Suprapubic skin (tissue), 4 donors: ENCODE data around the gene GATA6. TPM values are rescaled to one million over a fixed set of nuclear protein-coding genes. Genes with fewer than 3 reads are reported as not detected.

Source experiments
- DNase-seq, 2 donors: peaks; one replicate each; pipeline ENCODE4 v3.0.0-alpha.2; 2019; ENCODE audit warnings: low spot score in 2 of 2
- H3K27ac ChIP-seq: fragments of 200-600 bp; sonication (generic); one replicate; pipeline ENCODE4 v1.5.1; 2019
- H3K27me3 ChIP-seq: fragments of 200-600 bp; sonication (generic); one replicate; pipeline ENCODE4 v1.5.1; 2019
- H3K36me3 ChIP-seq: fragments of 200-600 bp; sonication (generic); one replicate; pipeline ENCODE4 v1.5.1; 2019
- H3K4me1 ChIP-seq: fragments of 200-600 bp; sonication (generic); one replicate; pipeline ENCODE4 v1.5.1; 2019
- H3K4me3 ChIP-seq: fragments of 200-600 bp; sonication (generic); one replicate; pipeline ENCODE4 v1.5.1; 2019; ENCODE audit warnings: mild to moderate bottlenecking
- H3K9me3 ChIP-seq: fragments of 200-600 bp; sonication (generic); one replicate; pipeline ENCODE4 v1.5.1; 2019
- EP300 ChIP-seq: sonication (generic); formaldehyde crosslinking; IDR thresholded peaks from one replicate; pipeline ENCODE4 v1.6.1; 2017; ENCODE audit warnings: antibody characterized with exemption
- POLR2A ChIP-seq, 2 donors: fragments of 450-650 bp; IDR thresholded peaks; one replicate each; pipeline ENCODE4 v1.6.1; 2017; ENCODE audit warnings: antibody characterized with exemption in 2 of 2, mild to moderate bottlenecking in 2 of 2, moderate library complexity in 2 of 2
- POLR2AphosphoS5 ChIP-seq, 3 donors: sonication (generic); formaldehyde crosslinking; IDR thresholded peaks; one replicate each; pipeline ENCODE4 v1.6.1; 2017; ENCODE audit warnings: antibody characterized with exemption in 3 of 3
- WGBS: methylation state at CpG from one replicate; pipeline ENCODE4 v1.1.5; 2018; 5-methylcytosine and 5-hydroxymethylcytosine counted together
- total RNA-seq, 4 donors: library from RNA; depleted of rRNA; stranded (reverse); fragments of >200 nt; gene quantifications; one replicate each; pipeline ENCODE4 v1.1.0, GENCODE V29; 2016
- TF ChIP-seq, protein P1 (sequence below), 2 donors: fragments of 200-600 bp in 1 of 2; fragments of 450-650 bp in 1 of 2; sonication (generic) in 1 of 2; IDR thresholded peaks; one replicate each; pipeline ENCODE4 v1.5.1; 2016 to 2019; ENCODE audit warnings: antibody characterized with exemption in 2 of 2, mild to moderate bottlenecking in 1 of 2, moderate library complexity in 1 of 2

Gene GATA6
- total RNA-seq, 4 donors from 2014 or later = 2.1 to 3.4 (median 2.6) TPM

DNA sequence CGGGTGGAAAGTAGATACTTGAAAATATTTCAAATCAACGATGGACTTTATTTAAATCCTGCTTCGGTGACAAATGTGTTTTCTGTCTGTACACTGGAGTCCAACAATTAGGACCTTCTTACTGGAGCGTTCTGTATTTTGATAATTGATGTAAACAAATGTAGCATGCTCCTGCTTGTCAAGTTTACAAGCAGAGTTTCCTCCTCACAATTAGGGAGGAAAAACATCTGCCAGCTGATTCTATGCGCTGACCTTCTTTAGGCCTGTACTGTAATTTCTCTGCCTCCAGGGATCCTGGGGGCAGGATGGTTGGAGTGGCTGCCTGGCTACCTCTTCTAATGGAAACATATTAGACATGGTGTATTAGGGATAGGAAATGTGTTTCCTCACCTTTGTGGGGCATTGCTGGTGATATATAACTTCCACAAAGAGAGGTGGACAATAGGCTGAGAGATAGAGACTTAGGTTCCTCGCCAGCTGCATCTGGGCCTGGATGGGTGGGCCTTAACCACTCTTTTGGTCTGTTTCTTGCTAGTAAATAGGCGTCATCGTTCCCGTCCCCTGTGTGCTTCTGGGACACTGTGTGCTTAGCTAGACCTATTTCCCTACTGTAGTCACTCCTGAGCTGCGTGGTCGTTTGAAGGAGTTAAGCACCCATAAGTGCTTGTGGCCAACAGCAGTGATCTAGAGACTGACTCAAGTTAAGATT is 19.3 kb downstream of the GATA6 start:
- Histone ChIP-seq H3K9me3 (no peaks in the 10 kb centered on the region), H3K36me3 (peaks cover 4% of the 10 kb centered on the region), H3K27me3 (peaks cover 23% of the 10 kb centered on the region), H3K4me3 (no peak overlapping the region), H3K27ac (no peak overlapping the region), H3K4me1 (no peaks in the 10 kb centered on the region)
- 87% methylated on average over 11 of the region's 11 CpGs for WGBS
- no peak for DNase-seq
- TF ChIP-seq POLR2A (IDR thresholded peaks at IDR 0.05) = no peak
- no peak for TF ChIP-seq POLR2AphosphoS5 (IDR thresholded peaks at IDR 0.05)
- no peak for TF ChIP-seq EP300
- TF ChIP-seq, protein P1, sequence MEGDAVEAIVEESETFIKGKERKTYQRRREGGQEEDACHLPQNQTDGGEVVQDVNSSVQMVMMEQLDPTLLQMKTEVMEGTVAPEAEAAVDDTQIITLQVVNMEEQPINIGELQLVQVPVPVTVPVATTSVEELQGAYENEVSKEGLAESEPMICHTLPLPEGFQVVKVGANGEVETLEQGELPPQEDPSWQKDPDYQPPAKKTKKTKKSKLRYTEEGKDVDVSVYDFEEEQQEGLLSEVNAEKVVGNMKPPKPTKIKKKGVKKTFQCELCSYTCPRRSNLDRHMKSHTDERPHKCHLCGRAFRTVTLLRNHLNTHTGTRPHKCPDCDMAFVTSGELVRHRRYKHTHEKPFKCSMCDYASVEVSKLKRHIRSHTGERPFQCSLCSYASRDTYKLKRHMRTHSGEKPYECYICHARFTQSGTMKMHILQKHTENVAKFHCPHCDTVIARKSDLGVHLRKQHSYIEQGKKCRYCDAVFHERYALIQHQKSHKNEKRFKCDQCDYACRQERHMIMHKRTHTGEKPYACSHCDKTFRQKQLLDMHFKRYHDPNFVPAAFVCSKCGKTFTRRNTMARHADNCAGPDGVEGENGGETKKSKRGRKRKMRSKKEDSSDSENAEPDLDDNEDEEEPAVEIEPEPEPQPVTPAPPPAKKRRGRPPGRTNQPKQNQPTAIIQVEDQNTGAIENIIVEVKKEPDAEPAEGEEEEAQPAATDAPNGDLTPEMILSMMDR (IDR thresholded peaks at IDR 0.05) = no peak

DNA sequence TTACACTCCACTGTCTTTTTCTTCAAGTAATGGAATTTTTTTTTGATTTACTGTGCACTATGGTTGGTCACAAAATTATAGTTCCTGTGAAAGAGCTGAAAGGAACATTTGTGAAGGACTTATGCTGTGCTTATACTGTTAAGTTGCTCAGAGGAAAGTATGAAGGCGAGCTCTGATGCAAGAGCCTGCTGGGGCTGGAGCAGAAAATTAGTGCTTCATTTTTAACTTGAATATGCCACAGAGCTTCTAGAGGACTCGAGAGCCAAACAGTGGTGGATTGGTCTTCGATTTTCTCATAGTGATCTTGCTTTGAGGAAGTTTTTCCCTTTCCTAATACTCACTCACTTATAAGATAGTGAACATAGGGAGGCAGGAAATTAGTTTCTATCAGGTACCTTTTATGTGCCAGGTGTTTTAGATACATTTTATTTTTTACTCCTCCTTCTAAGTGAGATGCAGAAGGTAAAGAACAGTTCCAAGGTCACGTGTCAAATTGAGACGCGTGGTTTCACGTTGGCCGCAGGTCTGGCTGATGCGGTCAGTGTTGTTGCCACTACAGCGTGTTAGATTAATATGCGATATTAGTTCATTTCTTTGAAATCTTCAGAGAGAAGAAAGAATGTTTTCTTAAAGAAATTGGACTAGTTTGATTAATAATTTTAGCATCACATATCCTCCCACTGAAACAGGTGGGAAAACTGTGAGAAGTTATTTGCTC is 20.2 kb downstream of the GATA6 start:
- Histone ChIP-seq H3K4me1 (no peaks in the 10 kb centered on the region), H3K9me3 (no peaks in the 10 kb centered on the region), H3K36me3 (peaks cover 4% of the 10 kb centered on the region), H3K27me3 (peaks cover 22% of the 10 kb centered on the region), H3K4me3 (no peak overlapping the region), H3K27ac (no peak overlapping the region)
- no peak for TF ChIP-seq POLR2AphosphoS5 (IDR thresholded peaks at IDR 0.05)
- TF ChIP-seq EP300 = no peak
- no peak for TF ChIP-seq POLR2A (IDR thresholded peaks at IDR 0.05)
- TF ChIP-seq, protein P1 (IDR thresholded peaks at IDR 0.05) = no peak
- no peak for DNase-seq
- 95% methylated on average over 11 of the region's 11 CpGs for WGBS

DNA sequence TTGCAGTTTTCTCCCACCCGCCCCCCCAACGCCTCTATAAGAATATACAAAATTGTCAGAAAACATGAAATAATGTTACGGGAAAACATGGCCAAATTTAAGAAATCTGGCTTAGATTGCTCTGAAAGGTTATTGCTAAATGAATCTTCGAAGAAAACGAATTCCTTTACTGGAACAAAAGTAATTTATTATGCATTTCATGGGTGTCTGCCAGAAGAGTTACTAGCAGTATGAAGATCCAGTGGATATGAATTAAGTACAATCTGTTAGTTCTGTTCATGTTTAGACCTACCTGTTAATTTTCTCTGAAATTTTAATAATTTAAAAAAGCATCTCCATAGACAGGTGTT is 21.9 kb downstream of the GATA6 start:
- no peak for TF ChIP-seq POLR2A (IDR thresholded peaks at IDR 0.05)
- no peak for TF ChIP-seq POLR2AphosphoS5 (IDR thresholded peaks at IDR 0.05)
- TF ChIP-seq, protein P1 (IDR thresholded peaks at IDR 0.05) = no peak
- TF ChIP-seq EP300 = no peak
- DNase-seq = no peak
- no peak overlapping the region for H3K4me3 ChIP-seq
- WGBS = 67% methylated on average over 5 of the region's 5 CpGs
- no peaks in the 10 kb centered on the region for H3K9me3 ChIP-seq
- H3K36me3 ChIP-seq = no peaks in the 10 kb centered on the region
- no peaks in the 10 kb centered on the region for H3K4me1 ChIP-seq
- H3K27me3 ChIP-seq = peaks cover 13% of the 10 kb centered on the region
- no peak overlapping the region for H3K27ac ChIP-seq

DNA sequence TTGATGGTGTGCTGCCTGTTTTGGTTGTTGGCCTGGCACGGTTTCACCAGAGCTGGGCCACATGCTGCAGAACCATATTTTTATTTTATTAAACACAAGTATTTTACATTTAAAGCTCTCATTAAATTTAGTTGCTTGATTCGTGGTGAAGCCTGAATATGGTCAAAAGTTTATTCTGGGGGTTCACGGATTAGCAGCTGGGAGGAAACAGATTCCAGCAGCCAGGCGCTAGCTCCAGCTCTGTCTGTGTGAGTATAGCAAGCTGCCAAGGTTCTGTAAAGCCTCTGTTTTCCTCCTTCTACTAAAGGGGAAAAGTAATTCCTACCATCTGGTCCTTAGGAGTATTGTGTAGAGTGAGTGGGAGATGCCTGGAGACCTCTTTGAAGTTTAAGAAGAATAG is 22.5 kb downstream of the GATA6 start:
- 70% methylated on average over 4 of the region's 4 CpGs for WGBS
- H3K9me3 ChIP-seq = no peaks in the 10 kb centered on the region
- H3K36me3 ChIP-seq = no peaks in the 10 kb centered on the region
- H3K4me3 ChIP-seq = no peak overlapping the region
- DNase-seq = no peak
- no peaks in the 10 kb centered on the region for H3K4me1 ChIP-seq
- TF ChIP-seq, protein P1 (IDR thresholded peaks at IDR 0.05) = no peak
- TF ChIP-seq EP300 (no peak), POLR2A (IDR thresholded peaks at IDR 0.05) (no peak), POLR2AphosphoS5 (IDR thresholded peaks at IDR 0.05) (no peak)
- H3K27ac ChIP-seq = no peak overlapping the region
- H3K27me3 ChIP-seq = peaks cover 10% of the 10 kb centered on the region

DNA sequence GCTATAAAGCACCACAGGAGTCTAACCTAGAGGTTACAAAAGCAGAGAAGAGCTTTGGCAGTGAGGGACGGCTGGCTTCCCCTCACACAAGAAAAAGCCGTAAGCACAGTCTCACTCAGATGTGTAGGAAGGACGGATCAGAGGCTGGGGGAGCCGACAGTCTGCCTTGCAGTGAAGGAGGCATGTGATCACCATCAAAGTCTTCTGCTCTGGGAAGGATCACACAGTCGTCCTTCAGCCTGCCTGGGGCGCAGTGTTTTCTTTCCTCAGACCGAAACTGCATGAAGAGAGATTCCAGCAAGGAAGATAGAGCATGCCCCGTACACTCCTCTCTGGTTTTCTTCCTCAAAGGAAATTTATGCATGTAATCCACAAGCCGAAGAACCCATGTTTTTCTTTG is 24.1 kb downstream of the GATA6 start:
- H3K4me1 ChIP-seq = no peaks in the 10 kb centered on the region
- peaks cover 7% of the 10 kb centered on the region for H3K27me3 ChIP-seq
- TF ChIP-seq POLR2A (IDR thresholded peaks at IDR 0.05) (no peak), EP300 (no peak), POLR2AphosphoS5 (IDR thresholded peaks at IDR 0.05) (no peak)
- TF ChIP-seq, protein P1 (IDR thresholded peaks at IDR 0.05) = no peak
- no peak overlapping the region for H3K4me3 ChIP-seq
- no peak for DNase-seq
- H3K36me3 ChIP-seq = no peaks in the 10 kb centered on the region
- H3K9me3 ChIP-seq = no peaks in the 10 kb centered on the region
- H3K27ac ChIP-seq = no peak overlapping the region
- 52% methylated on average over 9 of the region's 9 CpGs for WGBS
